DMS 273 treated with DMSO at 0.1 percent for 48 hours (cell line): Measurements from ENCODE around the gene TMEM200A.
A peak's percentile ranks its signal among the peaks of the same experiment; 100 is the strongest.
"Not testable (repeated sequence)": the region's sequence is repeated elsewhere in the genome, so short reads cannot be mapped to it uniquely, and the experiment has no call there.

Source experiments
- DNase-seq: peaks from one replicate; lab custom pipeline; 2025; lab: John Stamatoyannopoulos, UW

Gene TMEM200A

GRCh38 chr6:130365166-130366106, at the start of gene TMEM200A:
TMEM200A (plus strand) TSS chr6:130366017; CDS start chr6:130440423, 74,406 bp downstream.
- no peak for DNase-seq

- DNase-seq = no peak
Observed at GRCh38 chr6:130320908-130321307, 44.9 kb upstream of the TMEM200A start.

- DNase-seq = peak; percentile 1
Observed at GRCh38 chr6:130322673-130323268, 43.0 kb upstream of the TMEM200A start.

GRCh38 chr6:130324657-130325056, 41.2 kb upstream of the TMEM200A start:
- DNase-seq = no peak

- no peak for DNase-seq
Observed at GRCh38 chr6:130326496-130326895, 39.3 kb upstream of the TMEM200A start.

GRCh38 chr6:130337534-130337933, 28.3 kb upstream of the TMEM200A start:
- no peak for DNase-seq

- not testable (repeated sequence) for DNase-seq
Observed at GRCh38 chr6:130346324-130346723, 19.5 kb upstream of the TMEM200A start.

- DNase-seq = no peak
Observed at GRCh38 chr6:130354322-130354721, 11.5 kb upstream of the TMEM200A start.

- DNase-seq = no peak
Observed at GRCh38 chr6:130355572-130355971, 10.2 kb upstream of the TMEM200A start.

- DNase-seq = no peak
Observed at GRCh38 chr6:130357436-130357835, 8.4 kb upstream of the TMEM200A start.

GRCh38 chr6:130359736-130360135, 6.1 kb upstream of the TMEM200A start:
- no peak for DNase-seq

- no peak for DNase-seq
Observed at GRCh38 chr6:130362128-130362527, 3.7 kb upstream of the TMEM200A start.

- DNase-seq = no peak
Observed at GRCh38 chr6:130364224-130364780, 1.5 kb upstream of the TMEM200A start.

GRCh38 chr6:130366107-130367005, 539 bp downstream of the TMEM200A start:
- DNase-seq = no peak

GRCh38 chr6:130367767-130368166, 1.9 kb downstream of the TMEM200A start:
- no peak for DNase-seq

- DNase-seq = no peak
Observed at GRCh38 chr6:130368576-130368975, 2.8 kb downstream of the TMEM200A start.

- DNase-seq = no peak
Observed at GRCh38 chr6:130369831-130370230, 4.0 kb downstream of the TMEM200A start.

- DNase-seq = no peak
Observed at GRCh38 chr6:130371921-130372420, 6.2 kb downstream of the TMEM200A start.

GRCh38 chr6:130372786-130373185, 7.0 kb downstream of the TMEM200A start:
- DNase-seq = no peak

- DNase-seq = no peak
Observed at GRCh38 chr6:130373992-130374391, 8.2 kb downstream of the TMEM200A start.

GRCh38 chr6:130376936-130377335, 11.1 kb downstream of the TMEM200A start:
- no peak for DNase-seq

- no peak for DNase-seq
Observed at GRCh38 chr6:130377371-130377770, 11.6 kb downstream of the TMEM200A start.
